Neural cell (in vitro differentiated cells): ENCODE data around the gene SLC6A20. TPM values are rescaled to one million over a fixed set of nuclear protein-coding genes. Genes with fewer than 3 reads are reported as not detected.

Source experiments
- H2AFZ ChIP-seq: fragments of 200-600, 300-800 bp; sonication (generic), shearing (Covaris generic); 2 replicates; pipeline ENCODE4 v1.6.0; 2014; ENCODE audit warnings: low read depth, mild to moderate bottlenecking, antibody characterized with exemption, low read length, moderate library complexity
- H3F3A ChIP-seq: fragments of 200-600 bp; shearing (Covaris generic); 2 replicates; pipeline ENCODE4 v1.6.1; 2016; ENCODE audit warnings: mild to moderate bottlenecking, moderate library complexity, mixed read lengths, antibody characterized with exemption, low read length; ENCODE audit not compliant: insufficient read depth, poor library complexity, severe bottlenecking
- H3K27ac ChIP-seq: fragments of 200-600, 300-800 bp; sonication (generic), shearing (Covaris generic); 2 replicates; pipeline ENCODE4 v1.5.1; 2014; ENCODE audit warnings: mild to moderate bottlenecking, low read length, moderate library complexity
- H3K27me3 ChIP-seq: fragments of 300-800, 200-600 bp; sonication (generic), shearing (Covaris generic); 2 replicates; pipeline ENCODE4 v1.6.0; 2014; ENCODE audit warnings: mild to moderate bottlenecking, low read depth, low read length, moderate library complexity; ENCODE audit not compliant: insufficient read depth
- H3K36me3 ChIP-seq: fragments of 300-800, 200-600 bp; sonication (generic), shearing (Covaris generic); 2 replicates; pipeline ENCODE4 v1.5.1; 2014; ENCODE audit warnings: mild to moderate bottlenecking, antibody characterized with exemption, low read length, moderate library complexity; ENCODE audit not compliant: insufficient read depth
- H3K4me2 ChIP-seq: fragments of 300-800, 200-600 bp; sonication (generic), shearing (Covaris generic); 2 replicates; pipeline ENCODE4 v1.6.0; 2014; ENCODE audit warnings: mild to moderate bottlenecking, low read length
- H3K4me3 ChIP-seq: fragments of 300-800, 200-600 bp; sonication (generic), shearing (Covaris generic); 2 replicates; pipeline ENCODE4 v1.5.1; 2014; ENCODE audit warnings: mild to moderate bottlenecking, low read length, moderate library complexity
- H3K79me2 ChIP-seq: fragments of 200-600 bp; shearing (Covaris generic); replicated peaks from 2 replicates; pipeline ENCODE4 v1.6.0; 2014; ENCODE audit warnings: mild to moderate bottlenecking, low read length, moderate library complexity; ENCODE audit not compliant: insufficient read depth
- H3K9ac ChIP-seq: fragments of 300-800, 200-600 bp; sonication (generic), shearing (Covaris generic); 2 replicates; pipeline ENCODE4 v1.6.1; 2016; ENCODE audit warnings: mild to moderate bottlenecking, low read length, mixed read lengths
- H3K9me2 ChIP-seq: fragments of 200-600 bp; shearing (Covaris generic); 2 replicates; pipeline ENCODE4 v1.6.1; 2016; ENCODE audit warnings: mild to moderate bottlenecking, low read length, mixed read lengths; ENCODE audit not compliant: insufficient read depth
- H3K9me3 ChIP-seq: fragments of 200-600, 300-800 bp; sonication (generic), shearing (Covaris generic); 2 replicates; pipeline ENCODE4 v1.6.1; 2016; ENCODE audit warnings: mild to moderate bottlenecking, mixed run types, low read length, moderate library complexity, mixed read lengths
- H4K20me1 ChIP-seq: fragments of 200-600 bp; shearing (Covaris generic); 2 replicates; pipeline ENCODE4 v1.6.1; 2016; ENCODE audit warnings: mild to moderate bottlenecking, mixed run types; ENCODE audit not compliant: insufficient read depth
- EP300 ChIP-seq: fragments of 450-650 bp; conservative IDR thresholded peaks from 2 replicates; pipeline ENCODE4 v1.6.1; 2014; ENCODE audit warnings: antibody characterized with exemption, mild to moderate bottlenecking, moderate library complexity; ENCODE audit not compliant: poor library complexity, severe bottlenecking
- EZH2 ChIP-seq: fragments of 200-600, 300-800 bp; shearing (Covaris generic), sonication (generic); IDR thresholded peaks from 2 replicates; pipeline ENCODE4 v1.6.1; 2014; ENCODE audit warnings: antibody characterized with exemption, low read length, borderline replicate concordance, mild to moderate bottlenecking; ENCODE audit not compliant: insufficient read depth, poor library complexity, severe bottlenecking
- MXI1 ChIP-seq: fragments of 450-650 bp; conservative IDR thresholded peaks from 2 replicates; pipeline ENCODE4 v1.6.1; 2014; ENCODE audit warnings: antibody characterized with exemption, mild to moderate bottlenecking; ENCODE audit not compliant: poor library complexity, severe bottlenecking
- POLR2AphosphoS5 ChIP-seq: IDR thresholded peaks from 2 replicates; pipeline ENCODE4 v1.6.1; 2012
- RAD21 ChIP-seq: fragments of 450-650 bp; conservative IDR thresholded peaks from 2 replicates; pipeline ENCODE4 v1.6.1; 2014; ENCODE audit warnings: antibody characterized with exemption, mild to moderate bottlenecking, moderate library complexity
- SMC3 ChIP-seq: fragments of 450-650 bp; conservative IDR thresholded peaks from 2 replicates; pipeline ENCODE4 v1.6.1; 2014; ENCODE audit warnings: antibody characterized with exemption, mild to moderate bottlenecking, moderate library complexity; ENCODE audit not compliant: poor library complexity
- TAF1 ChIP-seq: IDR thresholded peaks from 2 replicates; pipeline ENCODE4 v1.6.1; 2012; ENCODE audit warnings: low read depth
- polyA plus RNA-seq: library from polyadenylated mRNA; depleted of rRNA; stranded (reverse); fragments of >200 nt; gene quantifications from 2 replicates; pipeline ENCODE4 v1.2.3, GENCODE V29; 2014
- TF ChIP-seq, protein P1 (sequence below): IDR thresholded peaks from 2 replicates; pipeline ENCODE4 v1.6.1; 2012; ENCODE audit warnings: borderline replicate concordance
- TF ChIP-seq, protein P2 (sequence below): fragments of 450-650 bp; IDR thresholded peaks from 2 replicates; pipeline ENCODE4 v1.5.1; 2014; ENCODE audit warnings: antibody characterized with exemption, mild to moderate bottlenecking, moderate library complexity; ENCODE audit not compliant: poor library complexity, severe bottlenecking

Gene SLC6A20
- polyA plus RNA-seq, 1 donor from 2014 or later, result not detected

DNA sequence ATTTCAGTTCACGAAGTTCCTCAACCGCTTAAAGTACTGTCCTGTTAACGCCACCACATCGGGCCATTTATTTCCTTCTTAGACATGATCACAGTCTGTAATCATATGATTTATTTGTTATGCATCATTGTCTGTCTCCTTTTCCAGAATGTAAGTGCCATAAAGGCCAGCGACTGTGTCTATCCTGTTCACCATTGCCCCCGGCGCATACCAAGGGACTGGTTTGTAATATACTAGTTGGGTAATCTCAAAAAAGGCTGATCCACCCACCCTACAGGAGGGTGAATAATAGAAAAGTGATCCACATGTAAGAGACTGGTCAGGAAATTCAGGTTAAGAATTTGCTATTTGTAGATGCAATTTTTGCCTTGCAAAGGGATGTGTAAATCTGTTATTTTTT is 41.9 kb downstream of the SLC6A20 start:
- H3K9me2 ChIP-seq, result no peaks in the 10 kb centered on the region
- H3K4me2 ChIP-seq, result no peak overlapping the region
- no peaks in the 10 kb centered on the region for H3F3A ChIP-seq
- H3K79me2 ChIP-seq, result no peaks in the 10 kb centered on the region
- no peak overlapping the region for H3K27ac ChIP-seq
- H3K9me3 ChIP-seq, result no peaks in the 10 kb centered on the region
- no peaks in the 10 kb centered on the region for H4K20me1 ChIP-seq
- H2AFZ ChIP-seq, result no peak overlapping the region
- no peak for TF ChIP-seq RAD21
- TF ChIP-seq, protein P1, sequence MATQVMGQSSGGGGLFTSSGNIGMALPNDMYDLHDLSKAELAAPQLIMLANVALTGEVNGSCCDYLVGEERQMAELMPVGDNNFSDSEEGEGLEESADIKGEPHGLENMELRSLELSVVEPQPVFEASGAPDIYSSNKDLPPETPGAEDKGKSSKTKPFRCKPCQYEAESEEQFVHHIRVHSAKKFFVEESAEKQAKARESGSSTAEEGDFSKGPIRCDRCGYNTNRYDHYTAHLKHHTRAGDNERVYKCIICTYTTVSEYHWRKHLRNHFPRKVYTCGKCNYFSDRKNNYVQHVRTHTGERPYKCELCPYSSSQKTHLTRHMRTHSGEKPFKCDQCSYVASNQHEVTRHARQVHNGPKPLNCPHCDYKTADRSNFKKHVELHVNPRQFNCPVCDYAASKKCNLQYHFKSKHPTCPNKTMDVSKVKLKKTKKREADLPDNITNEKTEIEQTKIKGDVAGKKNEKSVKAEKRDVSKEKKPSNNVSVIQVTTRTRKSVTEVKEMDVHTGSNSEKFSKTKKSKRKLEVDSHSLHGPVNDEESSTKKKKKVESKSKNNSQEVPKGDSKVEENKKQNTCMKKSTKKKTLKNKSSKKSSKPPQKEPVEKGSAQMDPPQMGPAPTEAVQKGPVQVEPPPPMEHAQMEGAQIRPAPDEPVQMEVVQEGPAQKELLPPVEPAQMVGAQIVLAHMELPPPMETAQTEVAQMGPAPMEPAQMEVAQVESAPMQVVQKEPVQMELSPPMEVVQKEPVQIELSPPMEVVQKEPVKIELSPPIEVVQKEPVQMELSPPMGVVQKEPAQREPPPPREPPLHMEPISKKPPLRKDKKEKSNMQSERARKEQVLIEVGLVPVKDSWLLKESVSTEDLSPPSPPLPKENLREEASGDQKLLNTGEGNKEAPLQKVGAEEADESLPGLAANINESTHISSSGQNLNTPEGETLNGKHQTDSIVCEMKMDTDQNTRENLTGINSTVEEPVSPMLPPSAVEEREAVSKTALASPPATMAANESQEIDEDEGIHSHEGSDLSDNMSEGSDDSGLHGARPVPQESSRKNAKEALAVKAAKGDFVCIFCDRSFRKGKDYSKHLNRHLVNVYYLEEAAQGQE, result no peak
- TF ChIP-seq, protein P2, sequence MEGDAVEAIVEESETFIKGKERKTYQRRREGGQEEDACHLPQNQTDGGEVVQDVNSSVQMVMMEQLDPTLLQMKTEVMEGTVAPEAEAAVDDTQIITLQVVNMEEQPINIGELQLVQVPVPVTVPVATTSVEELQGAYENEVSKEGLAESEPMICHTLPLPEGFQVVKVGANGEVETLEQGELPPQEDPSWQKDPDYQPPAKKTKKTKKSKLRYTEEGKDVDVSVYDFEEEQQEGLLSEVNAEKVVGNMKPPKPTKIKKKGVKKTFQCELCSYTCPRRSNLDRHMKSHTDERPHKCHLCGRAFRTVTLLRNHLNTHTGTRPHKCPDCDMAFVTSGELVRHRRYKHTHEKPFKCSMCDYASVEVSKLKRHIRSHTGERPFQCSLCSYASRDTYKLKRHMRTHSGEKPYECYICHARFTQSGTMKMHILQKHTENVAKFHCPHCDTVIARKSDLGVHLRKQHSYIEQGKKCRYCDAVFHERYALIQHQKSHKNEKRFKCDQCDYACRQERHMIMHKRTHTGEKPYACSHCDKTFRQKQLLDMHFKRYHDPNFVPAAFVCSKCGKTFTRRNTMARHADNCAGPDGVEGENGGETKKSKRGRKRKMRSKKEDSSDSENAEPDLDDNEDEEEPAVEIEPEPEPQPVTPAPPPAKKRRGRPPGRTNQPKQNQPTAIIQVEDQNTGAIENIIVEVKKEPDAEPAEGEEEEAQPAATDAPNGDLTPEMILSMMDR, result no peak
- no peak for TF ChIP-seq POLR2AphosphoS5
- TF ChIP-seq TAF1, result no peak
- TF ChIP-seq EP300, result no peak
- TF ChIP-seq MXI1, result no peak
- no peak for TF ChIP-seq SMC3
- TF ChIP-seq EZH2, result no peak
- no peaks in the 10 kb centered on the region for H3K36me3 ChIP-seq
- H3K4me3 ChIP-seq, result no peak overlapping the region
- H3K27me3 ChIP-seq, result no peaks in the 10 kb centered on the region
- H3K9ac ChIP-seq, result no peak overlapping the region

DNA sequence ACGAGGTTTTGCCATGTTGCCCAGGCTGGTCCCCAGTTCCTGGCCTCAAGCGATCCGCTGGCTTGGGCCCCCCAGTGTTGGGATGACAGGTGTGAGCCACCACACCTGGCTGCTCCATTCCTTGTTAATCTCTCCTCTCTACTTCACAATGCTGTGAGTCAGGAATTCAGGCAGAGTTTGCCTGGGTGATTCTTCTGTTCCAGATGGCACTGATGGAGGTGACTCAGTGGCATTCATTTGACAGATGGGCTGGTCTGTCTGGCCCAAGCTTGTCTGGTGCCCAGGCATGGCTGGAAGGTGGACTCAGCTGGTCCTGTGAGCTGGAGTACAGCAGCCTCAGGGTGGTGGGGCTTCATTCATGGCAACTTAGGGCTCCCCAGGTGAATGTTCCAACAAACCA is 43.2 kb downstream of the SLC6A20 start:
- Histone ChIP-seq H2AFZ (no peak overlapping the region), H3K9me2 (no peaks in the 10 kb centered on the region), H3K9me3 (no peaks in the 10 kb centered on the region), H3K36me3 (no peaks in the 10 kb centered on the region), H3K4me3 (no peak overlapping the region), H3K27ac (no peak overlapping the region), H3K4me2 (no peak overlapping the region), H3K79me2 (no peaks in the 10 kb centered on the region), H3K27me3 (no peaks in the 10 kb centered on the region), H3F3A (no peaks in the 10 kb centered on the region), H4K20me1 (no peaks in the 10 kb centered on the region), H3K9ac (no peak overlapping the region)
- TF ChIP-seq SMC3 (no peak), MXI1 (no peak), EZH2 (no peak), RAD21 (no peak), TAF1 (no peak), POLR2AphosphoS5 (no peak), EP300 (no peak)
- TF ChIP-seq, protein P2, result no peak
- TF ChIP-seq, protein P1, result no peak
